ENCODE results near the gene RRP8.

RRP8 gene

DNA sequence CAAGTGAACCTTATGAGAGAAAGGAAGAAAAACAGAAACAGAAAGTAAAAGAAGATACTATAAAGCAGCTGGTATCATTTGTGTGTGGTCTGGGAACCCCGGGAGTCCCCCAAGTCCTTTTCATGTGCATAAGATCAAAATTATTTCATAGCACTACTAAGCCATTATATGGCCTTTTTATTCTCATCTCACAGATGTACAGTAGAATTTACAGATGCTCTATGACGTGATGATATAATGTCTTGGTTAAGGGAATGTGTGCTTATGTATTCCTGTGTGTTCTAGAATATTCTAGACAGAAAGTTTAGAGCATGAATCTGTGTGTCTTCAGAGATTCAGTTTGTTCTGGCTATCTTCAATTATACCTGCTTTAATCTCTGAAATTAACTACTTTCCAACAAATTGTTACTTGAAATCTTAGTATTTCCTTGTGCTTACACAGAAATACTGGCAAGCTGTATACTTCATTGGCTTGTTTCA, 24.4 kb upstream of the RRP8 start:
- no peak overlapping the region for H3K4me3 ChIP-seq (ENCODE audit: low read depth, low read length)
- TF ChIP-seq, protein P1, sequence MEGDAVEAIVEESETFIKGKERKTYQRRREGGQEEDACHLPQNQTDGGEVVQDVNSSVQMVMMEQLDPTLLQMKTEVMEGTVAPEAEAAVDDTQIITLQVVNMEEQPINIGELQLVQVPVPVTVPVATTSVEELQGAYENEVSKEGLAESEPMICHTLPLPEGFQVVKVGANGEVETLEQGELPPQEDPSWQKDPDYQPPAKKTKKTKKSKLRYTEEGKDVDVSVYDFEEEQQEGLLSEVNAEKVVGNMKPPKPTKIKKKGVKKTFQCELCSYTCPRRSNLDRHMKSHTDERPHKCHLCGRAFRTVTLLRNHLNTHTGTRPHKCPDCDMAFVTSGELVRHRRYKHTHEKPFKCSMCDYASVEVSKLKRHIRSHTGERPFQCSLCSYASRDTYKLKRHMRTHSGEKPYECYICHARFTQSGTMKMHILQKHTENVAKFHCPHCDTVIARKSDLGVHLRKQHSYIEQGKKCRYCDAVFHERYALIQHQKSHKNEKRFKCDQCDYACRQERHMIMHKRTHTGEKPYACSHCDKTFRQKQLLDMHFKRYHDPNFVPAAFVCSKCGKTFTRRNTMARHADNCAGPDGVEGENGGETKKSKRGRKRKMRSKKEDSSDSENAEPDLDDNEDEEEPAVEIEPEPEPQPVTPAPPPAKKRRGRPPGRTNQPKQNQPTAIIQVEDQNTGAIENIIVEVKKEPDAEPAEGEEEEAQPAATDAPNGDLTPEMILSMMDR (IDR thresholded peaks at IDR 0.05; ENCODE audit: borderline replicate concordance, insufficient read depth, low read depth, low read length), result no peak

- TF ChIP-seq, protein P1 (IDR thresholded peaks at IDR 0.05; ENCODE audit: borderline replicate concordance, insufficient read depth, low read depth, low read length), result no peak
- no peak overlapping the region for H3K4me3 ChIP-seq (ENCODE audit: low read depth, low read length)
Measured at GRCh38 chr11:6626971-6627761, 23.8 kb upstream of the RRP8 start.

GRCh38 chr11:6625832-6626420, 22.5 kb upstream of the RRP8 start:
- H3K4me3 ChIP-seq (ENCODE audit: low read depth, low read length), result no peak overlapping the region
- TF ChIP-seq, protein P1 (IDR thresholded peaks at IDR 0.05; ENCODE audit: borderline replicate concordance, insufficient read depth, low read depth, low read length), result no peak

DNA sequence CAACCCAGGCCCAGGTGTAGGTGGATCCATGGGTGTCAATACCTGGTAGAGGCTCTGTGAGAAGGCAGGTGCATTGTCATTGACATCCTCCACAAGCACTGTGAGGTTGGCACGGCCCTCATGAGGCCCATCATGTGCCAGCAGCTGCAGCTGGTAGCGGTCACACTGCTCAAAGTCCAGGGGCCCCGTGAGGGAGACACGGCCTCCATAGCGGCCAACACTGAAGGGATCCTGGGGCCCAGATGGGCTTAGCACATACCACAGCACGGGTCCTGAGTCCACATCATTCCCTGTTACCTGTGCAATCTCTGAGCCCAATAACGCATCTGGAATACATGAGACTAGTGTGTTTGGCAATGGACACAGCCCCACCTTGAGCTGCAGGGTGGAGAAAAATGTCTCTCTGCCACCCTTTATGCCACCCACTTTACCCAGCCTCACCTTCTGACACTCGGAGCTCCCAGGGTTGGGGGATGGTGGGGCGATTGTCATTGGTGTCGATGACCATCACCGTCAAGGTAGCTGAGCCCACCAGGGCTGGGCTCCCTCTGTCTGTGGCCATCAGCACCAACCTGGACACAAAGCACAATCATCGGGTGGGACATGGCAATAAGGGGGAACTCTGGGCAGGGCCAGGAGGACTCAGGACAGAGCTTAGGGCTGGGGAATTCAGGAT, 21.9 kb upstream of the RRP8 start:
- TF ChIP-seq, protein P1 (IDR thresholded peaks at IDR 0.05; ENCODE audit: borderline replicate concordance, insufficient read depth, low read depth, low read length), result no peak
- H3K4me3 ChIP-seq (ENCODE audit: low read depth, low read length), result no peak overlapping the region

GRCh38 chr11:6623391-6624363, 20.3 kb upstream of the RRP8 start:
- TF ChIP-seq, protein P1 (IDR thresholded peaks at IDR 0.05; ENCODE audit: borderline replicate concordance, insufficient read depth, low read depth, low read length), result no peak
- no peak overlapping the region for H3K4me3 ChIP-seq (ENCODE audit: low read depth, low read length)
